Activated CD4-positive, alpha-beta T cell treated with anti-CD3 and anti-CD28 coated beads for 36 hours (primary cell): Measurements from ENCODE around the gene PDGFC. TPM values are rescaled to one million over a fixed set of nuclear protein-coding genes. Genes with fewer than 3 reads are reported as not detected.

Experiments
- ATAC-seq: fragments of 200-7000 bp; cut with Tn5 transposase; one replicate; pipeline ENCODE4 v1.10.0; 2021; ENCODE audit warnings: mild to moderate bottlenecking, moderate library complexity
- CTCF ChIA-PET: fragments of 350-600 bp; sonication (Branson Sonifier 250); formaldehyde crosslinking; loops from one replicate; lab custom pipeline; 2021; ENCODE audit warnings: antibody characterized with exemption; lab: Charles Lee
- POLR2A ChIA-PET: fragments of 350-600 bp; sonication (Branson Sonifier 250); formaldehyde crosslinking; loops from one replicate; lab custom pipeline; 2021; ENCODE audit warnings: antibody characterized with exemption, inconsistent platforms; lab: Charles Lee
- DNase-seq: peaks from one replicate; pipeline ENCODE4 v3.0.0-alpha.2; 2020
- H3K27ac Mint-ChIP-seq: one replicate; pipeline ENCODE4 v1.8.0; 2021; ENCODE audit warnings: mixed read lengths
- H3K27me3 Mint-ChIP-seq: one replicate; pipeline ENCODE4 v1.8.0; 2021; ENCODE audit warnings: mixed read lengths
- H3K36me3 Mint-ChIP-seq: one replicate; pipeline ENCODE4 v1.8.0; 2021; ENCODE audit warnings: low read depth, mixed read lengths
- H3K4me1 Mint-ChIP-seq: one replicate; pipeline ENCODE4 v1.8.0; 2021; ENCODE audit warnings: mixed read lengths
- H3K4me3 Mint-ChIP-seq: one replicate; pipeline ENCODE4 v1.8.0; 2021; ENCODE audit warnings: mild to moderate bottlenecking, moderate library complexity, mixed read lengths
- H3K9me3 Mint-ChIP-seq: one replicate; pipeline ENCODE4 v1.8.0; 2021; ENCODE audit warnings: low read depth, mixed read lengths
- intact Hi-C, 2 experiments: fragments of 100-400 bp; cut with DNase I in 1 of 2; cut with micrococcal nuclease in 1 of 2; formaldehyde crosslinking; loops; one replicate each; pipeline versions ENCODE4 v1.14.2 to v1.15.1; 2022 to 2024; cut with DNase I, micrococcal nuclease
- total RNA-seq, 2 experiments: library from RNA; stranded (reverse); gene quantifications; one replicate each; pipeline ENCODE4 v1.2.3, GENCODE V29; 2021

The PDGFC gene
- total RNA-seq, 2 experiments from 2014 or later: not detected

DNA sequence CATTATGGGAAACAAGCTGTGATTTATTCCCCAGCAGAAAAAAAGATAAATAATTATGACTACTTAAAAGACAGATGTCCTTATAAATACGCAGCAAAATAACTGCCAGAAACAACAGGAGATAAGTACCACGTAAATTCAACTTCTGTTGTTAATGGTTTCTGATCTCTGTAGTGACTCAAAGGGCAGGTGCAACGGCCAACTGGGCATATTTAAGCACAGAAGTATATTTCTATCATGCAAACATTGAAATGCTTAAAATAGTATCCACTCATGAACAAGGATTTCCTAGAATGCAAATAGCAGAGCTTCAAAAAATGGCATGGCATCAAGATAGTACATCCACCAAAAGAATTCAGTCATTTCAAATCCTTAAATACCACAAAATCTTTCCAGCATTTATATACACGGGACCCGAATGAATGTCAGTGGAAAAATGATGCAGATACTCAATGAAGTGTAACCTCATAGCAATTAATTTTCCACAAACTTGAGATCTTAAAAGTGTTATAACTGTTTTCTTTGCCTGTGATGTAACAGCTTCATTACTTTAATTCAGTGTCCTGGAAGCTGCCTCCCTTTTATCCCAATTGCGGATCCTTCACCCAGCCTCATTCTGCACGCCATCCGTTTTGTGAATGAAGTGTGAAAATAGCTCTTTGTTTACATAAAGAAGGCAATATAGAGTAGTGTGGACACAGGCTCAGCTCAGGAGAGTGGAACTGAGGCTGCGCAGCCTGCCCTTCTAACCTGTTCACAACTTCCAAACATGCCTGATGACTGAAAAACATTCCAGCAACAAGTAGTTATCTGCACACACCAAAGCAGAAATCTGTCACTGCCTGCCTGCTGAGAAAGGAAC, 10.2 kb downstream of the PDGFC start:
- H3K36me3 Mint-ChIP-seq: no peaks in the 10 kb centered on the region
- CTCF ChIA-PET: interaction anchor here (0.5 to 0.7 kb wide), 2 partner anchors 279 to 848 kb away, joined by 3 read pairs; no protein-coding TSS in a partner anchor
- no peaks in the 10 kb centered on the region for H3K9me3 Mint-ChIP-seq
- intact Hi-C loops: no loop called here
- DNase-seq (no peak), ATAC-seq (no peak)
- no peak overlapping the region for H3K27ac Mint-ChIP-seq
- no peaks in the 10 kb centered on the region for H3K4me1 Mint-ChIP-seq
- no peak overlapping the region for H3K4me3 Mint-ChIP-seq
- POLR2A ChIA-PET: no interaction called here
- H3K27me3 Mint-ChIP-seq: peaks cover 2% of the 10 kb centered on the region

DNA sequence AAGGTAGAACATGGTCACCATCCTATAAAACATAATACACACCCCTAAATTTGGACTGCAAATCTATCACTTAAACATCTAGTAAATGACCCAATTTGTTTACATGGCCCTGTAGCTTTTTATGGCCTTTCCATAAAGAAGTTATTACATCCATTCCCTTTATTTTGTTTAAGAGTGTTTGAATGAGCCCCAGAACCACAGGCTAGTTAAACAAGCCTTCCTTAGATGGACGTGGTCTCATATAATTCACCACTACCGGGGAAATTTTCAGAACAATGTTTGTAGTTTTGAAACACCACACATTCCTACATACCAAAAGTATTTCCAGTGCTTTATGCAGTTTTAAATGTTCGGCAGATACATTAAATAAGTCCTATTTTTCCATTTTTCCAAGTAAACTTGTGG, 12.3 kb downstream of the PDGFC start:
- Mint-ChIP-seq H3K36me3 (no peaks in the 10 kb centered on the region), H3K4me1 (no peaks in the 10 kb centered on the region), H3K27ac (no peak overlapping the region), H3K27me3 (peaks cover 2% of the 10 kb centered on the region), H3K9me3 (no peaks in the 10 kb centered on the region), H3K4me3 (no peak overlapping the region)
- DNase-seq: no peak
- ChIA-PET POLR2A (no interaction called here), CTCF (no interaction called here)
- ATAC-seq: no peak
- intact Hi-C loops: no loop called here

DNA sequence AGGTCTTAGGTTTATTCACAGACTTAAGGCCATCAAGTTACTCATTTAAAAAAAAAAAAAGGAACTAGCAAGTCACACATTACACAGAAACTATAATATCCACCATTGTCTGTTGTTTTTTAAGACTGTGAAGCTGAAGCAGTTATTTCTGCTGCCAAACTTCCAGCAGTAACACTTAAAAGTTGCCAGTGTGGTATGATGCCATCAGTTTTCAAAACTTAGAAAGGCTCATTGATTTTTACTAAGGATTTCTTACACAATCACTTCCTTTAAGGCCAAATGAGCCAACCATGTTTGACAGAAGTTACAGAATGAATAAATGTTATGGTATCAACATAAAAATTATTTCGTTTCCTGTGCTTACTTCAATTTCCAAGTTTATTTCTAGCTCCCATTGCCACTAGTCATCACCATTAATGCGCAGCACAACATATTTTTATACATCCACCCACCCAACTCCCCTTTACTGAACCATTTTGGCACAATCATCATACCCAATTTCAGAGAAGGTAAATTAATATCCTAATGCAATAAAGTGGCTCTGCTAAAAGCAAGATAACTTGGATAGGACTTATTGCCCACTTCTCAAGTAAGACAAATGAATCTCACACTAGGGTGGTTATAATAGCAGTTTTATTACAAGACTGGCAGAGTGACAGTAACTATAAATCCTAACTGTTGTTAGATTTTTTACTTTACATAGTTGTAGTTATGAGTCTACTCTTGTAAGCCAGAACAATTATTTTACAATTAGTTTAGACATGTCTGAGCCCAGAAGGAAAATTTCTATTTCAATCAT, 13.1 kb downstream of the PDGFC start:
- Mint-ChIP-seq H3K36me3 (no peaks in the 10 kb centered on the region), H3K27ac (no peak overlapping the region), H3K27me3 (peaks cover 2% of the 10 kb centered on the region), H3K9me3 (no peaks in the 10 kb centered on the region), H3K4me1 (no peaks in the 10 kb centered on the region), H3K4me3 (no peak overlapping the region)
- ChIA-PET CTCF (interaction anchor here (0.6 kb wide), 1 partner anchor 1703 kb away, joined by 3 read pairs; no protein-coding TSS in a partner anchor), POLR2A (no interaction called here)
- ATAC-seq: no peak
- intact Hi-C loops: no loop called here
- no peak for DNase-seq

DNA sequence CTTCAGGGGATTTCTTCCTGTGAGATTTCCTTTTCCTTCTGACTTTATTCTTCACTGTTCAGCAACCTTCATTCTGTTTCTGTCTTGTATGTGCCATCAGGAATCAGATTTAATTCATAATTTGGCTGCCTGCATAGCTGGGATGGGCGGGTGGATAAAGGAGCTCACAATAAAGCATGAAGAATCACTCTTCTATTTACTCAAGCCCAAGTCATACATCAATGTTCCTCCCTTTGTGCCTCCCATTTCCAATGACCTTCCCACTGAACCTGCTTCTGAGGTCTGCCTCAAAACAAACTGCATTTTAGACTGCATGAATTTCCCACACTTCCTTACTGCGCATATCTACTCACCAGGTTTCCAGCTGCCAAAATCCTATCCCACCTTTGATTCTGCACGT, 14.0 kb downstream of the PDGFC start:
- ATAC-seq: no peak
- POLR2A ChIA-PET: no interaction called here
- no peak for DNase-seq
- H3K27ac Mint-ChIP-seq: no peak overlapping the region
- no peak overlapping the region for H3K4me3 Mint-ChIP-seq
- CTCF ChIA-PET: no interaction called here
- no peaks in the 10 kb centered on the region for H3K4me1 Mint-ChIP-seq
- H3K36me3 Mint-ChIP-seq: no peaks in the 10 kb centered on the region
- H3K27me3 Mint-ChIP-seq: peaks cover 2% of the 10 kb centered on the region
- no peaks in the 10 kb centered on the region for H3K9me3 Mint-ChIP-seq
- intact Hi-C loops: no loop called here

DNA sequence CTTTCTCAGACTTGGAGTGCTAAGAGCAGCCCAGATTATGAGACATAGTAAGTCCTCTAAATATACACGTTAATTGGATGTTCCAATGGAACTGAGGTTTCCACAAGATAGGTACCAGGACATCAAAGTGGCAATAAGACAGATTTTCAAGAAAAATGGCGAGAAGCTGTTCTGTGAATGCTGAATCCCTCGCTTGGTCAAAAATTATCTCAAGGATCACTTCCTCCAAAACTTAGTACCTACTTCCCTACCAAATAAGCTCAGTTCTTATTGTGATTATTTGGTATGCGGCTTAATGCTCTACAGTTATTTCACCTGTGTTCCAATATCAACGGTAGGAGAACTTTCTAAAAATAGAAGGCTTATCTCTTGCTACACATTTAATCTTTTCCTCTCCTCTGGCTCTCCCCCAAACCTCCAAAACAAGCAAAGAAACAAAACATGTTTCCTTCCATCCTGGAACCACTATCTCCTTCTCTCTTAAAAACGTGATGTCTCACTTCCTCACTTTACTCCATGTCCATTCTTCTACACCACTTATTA, 14.7 kb downstream of the PDGFC start:
- intact Hi-C loops: no loop called here
- Mint-ChIP-seq H3K9me3 (no peaks in the 10 kb centered on the region), H3K27me3 (peaks cover 2% of the 10 kb centered on the region), H3K4me1 (no peaks in the 10 kb centered on the region), H3K4me3 (no peak overlapping the region), H3K27ac (no peak overlapping the region), H3K36me3 (no peaks in the 10 kb centered on the region)
- ATAC-seq (no peak), DNase-seq (no peak)
- ChIA-PET POLR2A (no interaction called here), CTCF (no interaction called here)

DNA sequence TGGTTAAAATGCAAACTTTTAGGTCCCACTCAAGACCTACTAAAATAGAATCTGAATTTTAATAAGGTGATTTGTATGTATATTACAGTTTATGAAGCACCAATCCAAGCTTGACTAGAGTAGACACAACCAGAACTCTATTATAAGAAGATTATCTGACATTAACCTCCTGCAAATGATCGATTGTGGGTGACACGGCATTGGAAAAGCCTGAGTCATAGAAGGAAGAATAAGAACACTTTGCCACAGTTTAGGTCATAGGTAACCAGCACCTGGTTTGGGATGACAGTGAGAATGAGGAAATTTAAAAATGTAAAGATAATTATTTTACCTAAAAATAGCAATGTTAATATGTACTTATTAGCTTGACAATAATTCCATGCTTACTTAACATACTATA, 15.2 kb downstream of the PDGFC start:
- ChIA-PET POLR2A (no interaction called here), CTCF (no interaction called here)
- H3K36me3 Mint-ChIP-seq: no peaks in the 10 kb centered on the region
- DNase-seq (no peak), ATAC-seq (no peak)
- intact Hi-C loops: no loop called here
- H3K27me3 Mint-ChIP-seq: peaks cover 2% of the 10 kb centered on the region
- no peak overlapping the region for H3K4me3 Mint-ChIP-seq
- H3K9me3 Mint-ChIP-seq: no peaks in the 10 kb centered on the region
- H3K27ac Mint-ChIP-seq: no peak overlapping the region
- H3K4me1 Mint-ChIP-seq: no peaks in the 10 kb centered on the region

DNA sequence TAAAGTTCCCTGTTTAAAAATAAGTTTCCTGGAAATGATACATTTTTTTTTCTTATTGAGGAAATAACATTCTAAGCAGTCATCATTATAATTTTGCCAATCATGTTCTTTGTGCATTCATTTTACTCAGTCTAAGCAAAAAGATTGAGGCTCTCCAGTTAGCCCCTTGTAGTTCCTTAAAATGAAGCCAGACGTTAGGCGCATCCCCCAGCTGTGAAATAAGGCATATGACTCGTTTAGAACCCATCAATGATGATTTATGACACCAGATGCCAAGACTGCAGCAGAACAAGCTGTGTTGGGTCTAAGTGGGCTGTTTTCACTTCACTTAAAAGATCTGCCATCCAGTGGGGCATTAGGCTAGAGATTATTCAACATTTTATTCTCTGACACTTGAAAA, 17.0 kb downstream of the PDGFC start:
- peaks cover 2% of the 10 kb centered on the region for H3K27me3 Mint-ChIP-seq
- H3K4me1 Mint-ChIP-seq: no peaks in the 10 kb centered on the region
- no peak for DNase-seq
- no peak overlapping the region for H3K27ac Mint-ChIP-seq
- H3K4me3 Mint-ChIP-seq: no peak overlapping the region
- ATAC-seq: no peak
- H3K36me3 Mint-ChIP-seq: no peaks in the 10 kb centered on the region
- ChIA-PET POLR2A (no interaction called here), CTCF (no interaction called here)
- no peaks in the 10 kb centered on the region for H3K9me3 Mint-ChIP-seq
- intact Hi-C loops: no loop called here

DNA sequence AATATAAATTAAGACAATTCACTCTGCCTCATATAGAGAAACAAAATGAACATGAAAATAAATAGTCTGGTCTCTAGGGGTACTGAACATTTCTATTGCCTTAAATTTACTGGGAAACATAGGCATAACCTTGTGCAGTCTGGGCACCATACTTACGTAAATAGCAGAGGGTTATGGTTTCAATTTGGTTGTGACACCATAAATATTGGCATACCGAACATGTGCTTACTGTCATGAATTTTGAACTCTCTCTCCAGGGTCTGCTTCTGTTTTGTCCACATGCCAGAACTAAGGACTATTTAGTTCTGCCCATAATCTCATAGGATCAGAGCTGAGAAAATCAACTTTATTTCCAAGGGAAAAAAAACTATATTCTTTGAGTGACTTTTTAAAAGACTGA, 17.6 kb downstream of the PDGFC start:
- Mint-ChIP-seq H3K36me3 (no peaks in the 10 kb centered on the region), H3K27me3 (no peaks in the 10 kb centered on the region), H3K4me3 (no peak overlapping the region), H3K9me3 (no peaks in the 10 kb centered on the region), H3K4me1 (no peaks in the 10 kb centered on the region), H3K27ac (no peak overlapping the region)
- CTCF ChIA-PET: no interaction called here
- DNase-seq (no peak), ATAC-seq (no peak)
- POLR2A ChIA-PET: no interaction called here
- intact Hi-C loops: no loop called here

DNA sequence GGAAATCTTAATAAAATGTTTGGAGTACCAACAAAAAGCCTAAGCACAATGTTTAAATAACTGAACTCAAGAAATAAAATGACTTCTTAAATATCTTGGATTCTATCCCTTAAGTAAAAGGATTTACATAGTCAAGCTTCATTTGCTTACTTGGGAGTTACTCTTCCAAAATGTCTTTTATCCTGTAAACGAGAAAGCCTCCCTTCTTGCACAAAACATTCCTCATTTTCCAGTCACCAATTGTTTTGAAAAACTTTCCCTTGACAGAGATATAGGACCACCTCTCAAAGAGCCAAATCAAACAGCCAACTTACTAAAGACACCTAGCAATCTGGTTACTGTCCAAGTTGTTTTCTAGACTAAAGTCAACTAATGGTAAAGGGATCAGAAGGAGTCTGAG, 18.6 kb downstream of the PDGFC start:
- no peak overlapping the region for H3K27ac Mint-ChIP-seq
- intact Hi-C loops: no loop called here
- ATAC-seq (no peak), DNase-seq (no peak)
- no peaks in the 10 kb centered on the region for H3K4me1 Mint-ChIP-seq
- ChIA-PET CTCF (no interaction called here), POLR2A (no interaction called here)
- H3K4me3 Mint-ChIP-seq: no peak overlapping the region
- no peaks in the 10 kb centered on the region for H3K27me3 Mint-ChIP-seq
- H3K36me3 Mint-ChIP-seq: no peaks in the 10 kb centered on the region
- H3K9me3 Mint-ChIP-seq: no peaks in the 10 kb centered on the region

DNA sequence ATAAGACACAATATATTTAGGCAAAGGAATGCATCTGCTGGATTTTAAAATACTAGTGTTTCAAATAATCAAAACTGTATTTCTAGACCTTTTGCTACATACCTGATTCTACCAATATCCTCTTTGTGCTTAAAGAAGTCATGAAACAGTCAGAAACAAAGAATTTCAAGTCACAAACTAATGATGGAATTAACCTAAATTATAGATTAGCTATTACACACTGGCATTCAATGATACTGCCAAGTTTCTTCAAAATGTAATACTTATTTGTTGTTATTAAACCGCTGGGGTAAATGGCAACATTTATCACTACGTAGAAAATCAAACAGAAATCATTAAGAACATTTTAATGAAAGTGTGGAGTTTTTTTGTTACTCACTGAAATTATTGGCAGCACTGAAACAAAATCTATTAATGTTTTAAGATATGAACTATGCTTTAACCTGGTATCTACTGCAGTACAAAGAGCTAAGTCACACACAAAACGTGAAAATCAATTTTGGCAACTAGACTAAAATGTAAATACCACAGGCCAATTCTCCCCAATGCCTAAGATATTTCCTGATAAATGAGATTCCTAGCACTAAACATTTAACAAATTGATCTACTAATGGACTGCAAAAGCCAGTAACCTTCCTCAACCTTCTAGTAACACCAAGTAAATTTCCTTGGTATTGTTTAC, 19.4 kb downstream of the PDGFC start:
- no peak for DNase-seq
- Mint-ChIP-seq H3K36me3 (no peaks in the 10 kb centered on the region), H3K9me3 (no peaks in the 10 kb centered on the region)

DNA sequence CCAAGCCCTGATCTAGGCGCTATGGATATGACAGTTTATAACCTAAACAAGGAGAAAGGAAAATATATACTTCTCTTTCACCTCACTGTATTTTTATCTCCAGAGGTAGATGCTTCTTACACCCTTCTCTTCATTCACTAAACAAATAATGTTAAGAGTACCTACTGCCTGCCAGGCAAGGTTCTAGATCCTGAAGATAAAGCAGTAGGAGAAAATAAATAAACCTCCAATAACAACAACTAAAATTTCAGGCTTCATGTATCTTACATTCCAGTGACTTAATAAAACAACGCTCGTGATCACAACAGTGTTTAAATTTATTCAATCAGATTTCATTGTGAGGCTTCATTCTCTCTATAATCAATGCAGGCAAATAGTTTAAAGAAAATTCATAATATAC, 20.7 kb downstream of the PDGFC start:
- no peaks in the 10 kb centered on the region for H3K27me3 Mint-ChIP-seq
- no peaks in the 10 kb centered on the region for H3K9me3 Mint-ChIP-seq
- ChIA-PET POLR2A (no interaction called here), CTCF (no interaction called here)
- no peaks in the 10 kb centered on the region for H3K4me1 Mint-ChIP-seq
- no peak for DNase-seq
- H3K27ac Mint-ChIP-seq: no peak overlapping the region
- H3K36me3 Mint-ChIP-seq: no peaks in the 10 kb centered on the region
- ATAC-seq: no peak
- no peak overlapping the region for H3K4me3 Mint-ChIP-seq
- intact Hi-C loops: no loop called here

More for the DNA sequence above, 19.4 kb downstream of the PDGFC start:
- ATAC-seq: no peak
- Mint-ChIP-seq H3K27me3 (no peaks in the 10 kb centered on the region), H3K4me3 (no peak overlapping the region), H3K27ac (no peak overlapping the region), H3K4me1 (no peaks in the 10 kb centered on the region)
- POLR2A ChIA-PET: no interaction called here
- CTCF ChIA-PET: no interaction called here
- intact Hi-C loops: no loop called here
